ENCODE results near the gene TMCO2. TPM values are rescaled to one million over a fixed set of nuclear protein-coding genes. Genes with fewer than 3 reads are reported as not detected.

TMCO2 gene
- total RNA-seq, 1 donor from 2014 or later, result not detected

DNA sequence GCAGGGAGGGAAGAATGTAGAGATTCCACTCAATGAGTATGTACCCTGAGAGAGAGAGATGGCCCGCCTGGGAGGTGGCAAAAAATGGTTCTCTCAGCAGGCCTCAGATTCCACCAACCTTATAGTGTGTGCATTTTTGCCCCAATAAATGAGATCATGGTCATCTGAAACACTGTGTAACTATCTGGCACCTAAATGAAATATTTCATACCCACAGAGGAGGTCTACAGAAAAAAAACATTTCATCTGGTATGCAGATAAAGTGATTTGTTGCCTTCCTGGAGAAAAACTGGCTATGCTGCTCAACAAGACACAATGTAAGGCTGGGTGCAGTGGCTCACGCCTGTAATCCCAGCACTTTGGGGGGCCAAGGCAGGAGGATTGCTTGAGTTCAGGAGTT lies 4.9 kb downstream of the TMCO2 start:
- TF ChIP-seq, protein P1, sequence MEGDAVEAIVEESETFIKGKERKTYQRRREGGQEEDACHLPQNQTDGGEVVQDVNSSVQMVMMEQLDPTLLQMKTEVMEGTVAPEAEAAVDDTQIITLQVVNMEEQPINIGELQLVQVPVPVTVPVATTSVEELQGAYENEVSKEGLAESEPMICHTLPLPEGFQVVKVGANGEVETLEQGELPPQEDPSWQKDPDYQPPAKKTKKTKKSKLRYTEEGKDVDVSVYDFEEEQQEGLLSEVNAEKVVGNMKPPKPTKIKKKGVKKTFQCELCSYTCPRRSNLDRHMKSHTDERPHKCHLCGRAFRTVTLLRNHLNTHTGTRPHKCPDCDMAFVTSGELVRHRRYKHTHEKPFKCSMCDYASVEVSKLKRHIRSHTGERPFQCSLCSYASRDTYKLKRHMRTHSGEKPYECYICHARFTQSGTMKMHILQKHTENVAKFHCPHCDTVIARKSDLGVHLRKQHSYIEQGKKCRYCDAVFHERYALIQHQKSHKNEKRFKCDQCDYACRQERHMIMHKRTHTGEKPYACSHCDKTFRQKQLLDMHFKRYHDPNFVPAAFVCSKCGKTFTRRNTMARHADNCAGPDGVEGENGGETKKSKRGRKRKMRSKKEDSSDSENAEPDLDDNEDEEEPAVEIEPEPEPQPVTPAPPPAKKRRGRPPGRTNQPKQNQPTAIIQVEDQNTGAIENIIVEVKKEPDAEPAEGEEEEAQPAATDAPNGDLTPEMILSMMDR (IDR thresholded peaks at IDR 0.05; ENCODE audit: insufficient read depth, low read length, poor library complexity, severe bottlenecking), result no peak
- DNase-seq (ENCODE audit: low read depth), result no peak
- Histone ChIP-seq H3K4me3 (ENCODE audit: low read depth, low read length) (no peak overlapping the region), H3K36me3 (ENCODE audit: control insufficient read depth, insufficient read depth, low read length) (no peaks in the 10 kb centered on the region), H3K27me3 (ENCODE audit: control insufficient read depth, insufficient read depth, low read length) (no peaks in the 10 kb centered on the region)

DNA sequence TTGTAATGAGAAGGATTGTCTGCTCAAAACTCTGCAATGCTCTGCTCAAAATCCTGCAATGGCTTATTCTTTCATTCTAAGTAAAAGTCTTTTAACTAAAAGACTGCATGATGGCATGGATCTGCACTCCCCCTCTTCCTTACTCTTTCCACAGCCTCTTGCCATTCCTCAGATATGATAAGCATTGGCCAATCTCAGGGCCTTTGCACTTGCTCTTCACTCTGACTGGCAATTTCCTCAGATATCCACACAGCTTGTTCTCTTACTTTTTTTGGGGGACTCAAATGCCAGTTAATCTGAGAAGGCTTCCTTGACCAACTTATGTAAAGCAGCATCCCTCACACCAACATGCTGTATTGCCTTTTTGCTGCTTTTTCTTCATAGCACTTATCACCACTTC lies 7.5 kb downstream of the TMCO2 start:
- no peak overlapping the region for H3K4me3 ChIP-seq (ENCODE audit: low read depth, low read length)
- no peak for DNase-seq (ENCODE audit: low read depth)
- TF ChIP-seq, protein P1 (IDR thresholded peaks at IDR 0.05; ENCODE audit: insufficient read depth, low read length, poor library complexity, severe bottlenecking), result no peak
- no peaks in the 10 kb centered on the region for H3K36me3 ChIP-seq (ENCODE audit: control insufficient read depth, insufficient read depth, low read length)
- H3K27me3 ChIP-seq (ENCODE audit: control insufficient read depth, insufficient read depth, low read length), result no peaks in the 10 kb centered on the region

DNA sequence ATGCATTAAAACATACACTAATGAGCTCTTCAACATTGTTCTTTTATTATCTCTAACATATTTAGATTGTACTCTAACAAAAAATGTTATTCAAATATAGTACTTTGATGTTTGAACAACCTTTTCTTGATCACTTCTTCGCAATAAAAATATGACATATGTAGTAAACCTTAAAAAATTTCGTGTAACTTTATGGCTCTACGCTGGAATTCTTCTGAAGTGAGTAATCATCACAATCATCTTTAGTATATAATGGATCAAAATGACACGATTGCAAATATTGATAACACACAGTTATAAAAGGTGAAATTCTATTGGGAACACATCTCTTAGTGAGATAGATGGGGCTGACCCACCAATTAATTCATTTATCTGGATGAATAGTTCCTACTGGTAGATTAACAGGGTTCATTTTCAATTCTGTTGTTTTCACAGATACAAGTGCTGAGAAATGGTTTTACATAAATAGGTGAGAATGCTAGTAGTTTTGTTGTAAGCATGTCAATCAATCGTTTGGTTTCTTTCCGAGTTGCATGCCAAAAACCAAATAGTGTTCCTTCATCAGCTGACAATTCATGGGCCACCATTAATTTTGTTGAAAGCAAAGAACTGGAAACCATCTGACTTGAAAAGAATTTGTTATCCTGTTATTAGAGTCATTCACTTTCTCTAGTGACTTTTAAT lies 8.8 kb downstream of the TMCO2 start:
- H3K4me3 ChIP-seq (ENCODE audit: low read depth, low read length), result peak overlapping the region; percentile 76
- TF ChIP-seq, protein P1 (IDR thresholded peaks at IDR 0.05; ENCODE audit: insufficient read depth, low read length, poor library complexity, severe bottlenecking), result no peak
- no peak for DNase-seq (ENCODE audit: low read depth)
- H3K27me3 ChIP-seq (ENCODE audit: control insufficient read depth, insufficient read depth, low read length), result no peaks in the 10 kb centered on the region
- H3K36me3 ChIP-seq (ENCODE audit: control insufficient read depth, insufficient read depth, low read length), result no peaks in the 10 kb centered on the region

DNA sequence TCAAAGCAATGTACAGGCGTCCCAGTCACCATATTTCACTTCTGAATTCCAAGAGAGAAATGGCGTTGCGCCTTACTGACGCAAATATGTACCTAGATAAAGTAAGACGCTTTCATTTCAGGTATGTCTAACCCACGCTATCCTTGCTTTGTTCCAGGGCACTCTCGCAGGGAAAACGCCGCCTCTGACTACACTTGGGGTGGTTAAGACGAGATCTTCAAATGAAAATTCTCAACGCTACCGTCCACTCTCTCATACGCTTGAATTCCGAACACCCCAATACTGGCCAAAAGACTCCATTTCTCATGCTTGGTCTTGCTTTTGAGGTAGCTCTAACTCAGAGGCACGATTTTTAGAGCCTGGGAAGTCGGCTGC lies 9.6 kb downstream of the TMCO2 start:
- H3K4me3 ChIP-seq (ENCODE audit: low read depth, low read length), result peak overlapping the region; percentile 76
- H3K27me3 ChIP-seq (ENCODE audit: control insufficient read depth, insufficient read depth, low read length), result no peaks in the 10 kb centered on the region
- DNase-seq (ENCODE audit: low read depth), result no peak
- TF ChIP-seq, protein P1 (IDR thresholded peaks at IDR 0.05; ENCODE audit: insufficient read depth, low read length, poor library complexity, severe bottlenecking), result no peak
- no peaks in the 10 kb centered on the region for H3K36me3 ChIP-seq (ENCODE audit: control insufficient read depth, insufficient read depth, low read length)

DNA sequence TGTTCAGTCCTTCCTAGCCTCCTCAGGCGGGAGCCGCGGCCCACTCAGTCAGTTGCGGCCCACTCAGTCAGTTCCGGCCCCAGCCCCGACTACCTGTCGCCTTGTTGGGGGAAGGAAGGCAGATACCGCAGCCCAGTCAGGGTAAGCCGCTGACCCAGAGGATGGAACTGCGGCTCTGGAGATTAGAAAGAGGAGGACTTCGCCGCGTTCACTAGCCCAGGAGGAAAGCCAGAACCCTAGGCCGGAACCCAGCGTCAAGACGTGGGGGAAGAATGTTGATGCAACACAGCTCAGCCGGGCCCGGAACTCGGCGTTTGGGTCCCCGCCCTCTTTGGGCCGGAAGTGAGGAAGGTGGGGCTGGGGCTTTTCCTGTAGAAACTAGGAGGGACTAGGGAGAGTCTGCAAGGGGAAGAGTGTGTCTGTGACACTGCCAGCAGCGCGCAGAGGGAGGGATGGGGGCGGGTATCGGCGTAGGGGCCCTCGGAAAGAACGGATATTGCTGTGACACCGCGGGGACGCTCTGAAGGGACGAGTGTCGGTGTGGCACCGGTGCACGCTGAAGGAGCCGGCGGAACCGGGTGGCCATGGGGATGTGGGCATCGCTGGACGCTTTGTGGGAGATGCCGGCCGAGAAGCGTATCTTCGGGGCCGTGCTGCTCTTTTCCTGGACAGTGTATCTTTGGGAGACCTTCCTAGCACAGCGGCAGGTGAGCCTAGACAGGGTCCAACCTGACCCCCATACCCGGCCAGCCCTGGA lies 10.1 kb downstream of the TMCO2 start, which contains the start of gene ZMPSTE24:
ZMPSTE24 (plus strand) TSS at position 549 of the 757 bp plus-strand sequence; CDS start at position 585, 36 bp downstream.
- peak; percentile 80 for DNase-seq (ENCODE audit: low read depth)
- TF ChIP-seq, protein P1 (IDR thresholded peaks at IDR 0.05; ENCODE audit: insufficient read depth, low read length, poor library complexity, severe bottlenecking), result no peak
- Histone ChIP-seq H3K27me3 (ENCODE audit: control insufficient read depth, insufficient read depth, low read length) (no peaks in the 10 kb centered on the region), H3K4me3 (ENCODE audit: low read depth, low read length) (peak within 1 kb of the TSS; percentile 76), H3K36me3 (ENCODE audit: control insufficient read depth, insufficient read depth, low read length) (no peaks in the 10 kb centered on the region)
